ENCODE data around the gene SERPINB6.

GRCh38 chr6:3013901-3014674 is 42.7 kb upstream of the SERPINB6 start:
- TF ChIP-seq EZH2 (IDR thresholded peaks at IDR 0.05) (no peak), POLR2AphosphoS5 (IDR thresholded peaks at IDR 0.05; ENCODE audit: borderline replicate concordance, low read depth, low read length) (no peak)
